Measurements from ENCODE around the gene OPRL1.

Gene OPRL1

DNA sequence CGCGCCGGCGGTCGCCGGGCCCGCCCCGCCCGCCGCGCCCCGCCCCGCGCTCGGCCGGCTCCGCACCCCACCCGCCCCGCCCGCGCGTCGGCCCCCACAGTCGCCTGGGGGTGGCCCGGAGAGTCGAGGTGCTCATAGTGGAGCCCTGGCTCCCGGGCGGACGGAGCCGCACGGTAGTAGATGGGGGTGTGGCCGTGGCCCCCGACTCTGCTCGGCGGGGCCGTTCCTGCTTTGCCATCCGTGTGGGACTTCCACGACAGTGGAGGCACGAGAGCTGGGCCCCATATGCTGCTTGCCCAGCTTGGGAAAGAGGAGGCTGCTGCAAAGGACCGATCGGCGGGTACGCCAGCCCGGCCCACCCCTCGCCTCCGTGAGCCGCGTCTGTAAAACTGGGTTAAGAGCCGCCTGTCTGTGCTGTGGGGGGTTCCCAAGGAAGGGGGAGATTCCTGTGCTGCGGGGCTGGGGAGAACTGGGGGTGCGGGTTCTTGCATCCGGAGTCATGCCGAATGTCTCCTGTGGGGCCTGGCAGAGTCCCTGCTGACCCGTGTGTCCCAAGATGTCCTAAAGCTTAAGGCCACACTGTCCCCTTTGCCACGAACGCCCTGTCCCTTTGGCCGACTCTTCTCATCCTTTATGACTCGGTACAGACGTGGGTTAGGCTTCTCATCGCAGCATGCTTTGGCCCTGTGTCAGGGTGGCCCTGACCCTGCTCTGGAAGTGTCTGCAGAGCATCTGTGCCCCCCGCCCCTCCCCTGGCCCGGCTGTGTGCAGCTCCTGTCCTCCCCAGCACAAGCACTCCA lies at the start of gene OPRL1:
OPRL1 (plus strand) TSS at position 70 of the 800 bp plus-strand sequence. CDS start 12,639 bp downstream, outside the sequence.
- TF ChIP-seq GATA2 (IDR thresholded peaks at IDR 0.05; ENCODE audit: low read depth, low read length) (no peak), GATA3 (IDR thresholded peaks at IDR 0.05; ENCODE audit: low read depth, low read length) (no peak)

DNA sequence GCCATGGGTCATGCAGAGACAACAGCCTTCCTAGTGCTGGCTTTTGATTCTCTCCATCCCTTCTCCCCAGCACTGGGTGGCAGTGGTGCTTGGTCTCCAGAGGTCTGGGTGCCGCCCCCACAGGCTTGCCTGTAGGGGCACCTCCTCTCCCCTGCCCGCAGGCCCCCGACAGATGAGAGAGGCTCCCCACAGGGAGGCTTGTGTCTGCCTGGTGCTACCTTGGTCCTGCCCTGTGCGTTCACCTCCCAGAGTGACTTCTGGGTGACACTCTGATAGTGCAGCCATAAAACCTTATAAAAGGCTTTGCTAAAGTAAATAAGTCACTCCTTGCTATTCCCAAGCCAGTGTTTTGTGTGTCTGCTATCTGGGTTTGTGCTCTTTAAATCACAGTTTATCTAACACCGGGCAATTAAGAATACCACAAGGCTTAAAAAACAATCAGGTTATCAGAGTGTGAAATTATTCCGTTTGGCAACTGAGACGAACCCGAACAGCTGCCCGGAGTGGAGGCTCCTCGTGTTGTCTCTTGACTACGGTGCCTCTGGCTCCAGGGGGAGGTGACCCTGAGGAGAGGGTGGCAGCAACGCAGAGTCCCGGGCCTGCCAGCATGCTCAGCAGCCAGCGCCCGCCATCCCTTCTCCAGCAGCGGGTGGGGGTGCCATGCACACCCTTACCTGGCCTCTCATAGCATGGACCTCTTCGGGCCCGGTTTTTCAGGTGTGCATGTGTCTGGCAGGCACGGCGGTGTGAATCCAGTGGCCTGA lies 49.3 kb upstream of the OPRL1 start:
- TF ChIP-seq GATA2 (IDR thresholded peaks at IDR 0.05; ENCODE audit: low read depth, low read length) (no peak), GATA3 (IDR thresholded peaks at IDR 0.05; ENCODE audit: low read depth, low read length) (no peak)

DNA sequence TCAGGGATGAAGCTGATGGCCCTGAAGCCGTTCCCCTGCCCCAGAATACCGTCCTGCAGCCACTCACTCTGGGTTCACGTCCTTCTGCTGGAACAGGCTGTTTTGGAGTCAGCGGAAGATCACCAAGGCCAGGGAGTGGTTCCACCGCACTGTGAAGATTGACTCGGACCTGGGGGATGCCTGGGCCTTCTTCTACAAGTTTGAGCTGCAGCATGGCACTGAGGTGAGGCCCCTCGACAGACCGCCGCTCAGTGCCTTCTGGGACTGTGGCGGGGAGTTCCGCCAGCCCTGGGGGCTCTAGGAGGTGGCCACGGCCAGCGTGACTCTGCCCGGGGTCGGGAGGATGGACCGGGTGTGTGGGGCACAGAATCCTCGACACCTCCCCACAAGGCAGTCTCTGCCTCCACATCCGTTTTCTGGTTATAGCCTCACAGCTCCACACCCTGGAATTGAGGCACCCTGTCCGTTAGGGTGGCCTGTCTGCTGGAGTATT lies 48.0 kb upstream of the OPRL1 start:
- TF ChIP-seq GATA2 (IDR thresholded peaks at IDR 0.05; ENCODE audit: low read depth, low read length) = no peak
- no peak for TF ChIP-seq GATA3 (IDR thresholded peaks at IDR 0.05; ENCODE audit: low read depth, low read length)

DNA sequence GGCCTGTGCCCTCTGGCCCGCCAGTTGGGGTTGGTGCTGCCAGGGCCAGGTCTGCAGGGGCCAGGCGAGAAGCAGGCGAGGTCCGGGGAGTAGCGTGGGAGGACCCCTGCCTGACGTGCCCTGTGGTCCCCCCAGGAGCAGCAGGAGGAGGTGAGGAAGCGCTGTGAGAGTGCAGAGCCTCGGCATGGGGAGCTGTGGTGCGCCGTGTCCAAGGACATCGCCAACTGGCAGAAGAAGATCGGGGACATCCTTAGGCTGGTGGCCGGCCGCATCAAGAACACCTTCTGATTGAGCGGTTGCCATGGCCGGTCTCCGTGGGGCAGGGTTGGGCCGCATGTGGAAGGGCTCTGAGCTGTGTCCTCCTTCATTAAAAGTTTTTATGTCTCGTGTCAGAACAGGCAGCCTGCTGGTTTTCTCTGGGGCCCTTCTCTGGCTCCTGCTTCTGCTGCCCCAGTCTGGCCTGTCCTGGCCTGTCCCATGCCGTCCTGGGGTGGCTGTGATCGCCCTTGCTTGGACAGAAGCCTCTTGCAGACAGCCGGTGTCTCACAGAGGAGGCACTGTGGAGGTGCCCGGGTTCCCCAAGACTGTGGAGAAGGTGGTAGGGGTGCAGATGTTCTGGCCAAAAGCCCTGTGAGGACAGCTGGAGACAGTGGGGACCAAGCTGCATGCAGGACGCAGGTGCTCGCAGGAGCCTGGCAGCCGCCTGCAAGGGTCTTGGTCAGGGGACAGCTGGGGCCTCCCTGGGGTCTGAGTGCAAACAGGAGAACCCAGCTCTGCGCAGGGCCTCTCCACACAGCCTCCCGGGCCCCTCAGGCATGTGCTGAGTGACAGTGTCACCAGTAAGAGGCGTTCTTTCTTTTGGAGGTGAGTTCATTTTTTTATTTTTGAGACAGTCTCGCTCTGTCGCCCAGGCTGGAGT lies 46.9 kb upstream of the OPRL1 start:
- no peak for TF ChIP-seq GATA3 (IDR thresholded peaks at IDR 0.05; ENCODE audit: low read depth, low read length)
- TF ChIP-seq GATA2 (IDR thresholded peaks at IDR 0.05; ENCODE audit: low read depth, low read length) = no peak

DNA sequence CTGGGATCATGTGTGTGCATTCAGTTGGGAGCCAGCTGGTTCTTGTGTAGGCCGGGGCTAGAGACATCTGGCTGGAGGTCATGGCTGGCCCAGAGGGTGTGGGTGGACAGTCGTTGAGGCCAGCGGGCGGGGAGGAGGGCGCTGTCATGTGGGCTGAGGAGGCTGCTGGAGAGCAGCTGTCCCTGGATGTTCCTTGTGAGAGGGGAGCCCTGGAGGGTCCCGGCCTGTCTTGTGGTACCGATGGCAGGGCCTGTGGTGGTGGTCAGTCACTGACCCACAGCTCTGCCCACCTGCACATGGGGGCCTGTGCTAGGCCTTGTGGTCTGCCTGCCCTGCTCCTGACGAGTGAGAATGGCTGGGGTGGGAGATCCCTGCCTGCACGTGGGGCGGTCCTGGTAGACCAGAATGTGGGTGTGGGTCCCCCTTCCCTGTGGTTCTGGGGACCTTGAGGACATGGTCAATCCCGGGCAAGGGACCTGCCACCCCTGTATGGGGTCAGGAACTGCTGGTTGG lies 45.8 kb upstream of the OPRL1 start:
- TF ChIP-seq GATA2 (IDR thresholded peaks at IDR 0.05; ENCODE audit: low read depth, low read length) = no peak
- TF ChIP-seq GATA3 (IDR thresholded peaks at IDR 0.05; ENCODE audit: low read depth, low read length) = no peak

DNA sequence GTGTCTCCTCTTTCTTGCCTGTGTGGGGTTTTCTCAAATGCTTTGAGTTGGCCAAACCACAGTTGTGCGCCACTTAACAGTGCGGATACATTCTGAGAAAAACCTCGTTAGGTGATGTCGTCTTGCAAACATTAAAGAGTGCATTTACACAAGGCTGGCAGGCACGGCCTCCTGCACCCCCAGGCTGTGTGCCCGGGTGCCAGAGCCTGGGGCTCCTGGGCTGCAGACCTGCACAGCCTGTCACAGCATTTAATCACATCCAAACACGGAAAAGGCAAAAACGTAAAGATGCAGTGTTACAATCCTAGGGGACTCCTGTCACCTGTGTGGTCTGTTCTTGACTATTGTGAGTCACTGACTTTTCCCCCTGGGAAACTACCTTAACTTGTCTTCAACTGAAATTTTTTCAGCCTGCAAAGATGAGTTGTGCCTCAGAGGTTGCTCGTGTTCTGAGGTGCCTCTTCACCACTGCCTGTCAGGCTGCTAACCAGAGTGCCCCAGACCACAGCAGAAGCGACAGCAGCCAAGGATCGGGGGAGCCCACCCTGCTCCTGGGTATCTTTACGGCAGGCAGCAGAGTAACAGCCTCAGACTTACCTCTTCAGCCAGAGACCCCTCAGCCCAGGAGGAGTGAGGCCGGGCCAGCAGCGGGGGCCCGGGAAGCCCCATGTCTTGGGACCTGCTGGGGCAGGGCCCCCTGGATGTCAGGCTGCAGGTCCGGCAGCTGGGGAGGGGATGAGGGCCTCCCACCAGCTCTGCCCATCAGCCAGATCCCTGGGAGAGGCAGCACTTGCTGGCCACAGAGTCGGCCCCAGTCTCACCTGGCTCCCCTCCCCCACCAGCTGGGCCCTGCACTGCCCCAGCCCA lies 44.6 kb upstream of the OPRL1 start:
- TF ChIP-seq GATA3 (IDR thresholded peaks at IDR 0.05; ENCODE audit: low read depth, low read length) = no peak
- TF ChIP-seq GATA2 (IDR thresholded peaks at IDR 0.05; ENCODE audit: low read depth, low read length) = no peak

DNA sequence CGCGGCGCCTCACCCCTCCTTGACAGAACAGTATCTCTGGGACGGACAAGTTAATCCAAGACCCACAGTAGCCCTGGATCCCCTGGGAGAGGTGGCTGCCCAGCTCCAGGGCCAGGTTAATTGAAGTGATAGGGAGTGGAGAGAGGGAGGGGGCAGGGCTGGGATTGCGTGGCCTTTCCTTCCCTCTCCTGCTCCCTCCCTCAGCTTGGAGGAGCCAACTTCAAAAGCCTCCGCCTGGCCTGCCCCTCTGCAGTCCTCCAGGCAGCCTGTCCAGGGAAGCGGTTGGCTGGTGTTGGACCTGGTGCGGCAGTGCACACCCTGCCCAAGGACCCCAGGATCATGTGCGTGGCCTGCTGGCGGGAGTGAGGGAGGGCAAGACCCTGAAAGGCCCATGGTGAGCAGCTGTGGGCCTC lies 43.9 kb upstream of the OPRL1 start, which contains the start of gene C20orf204:
C20orf204 (plus strand) TSS at position 250 of the 413 bp plus-strand sequence; CDS start at position 392, 142 bp downstream.
- TF ChIP-seq GATA2 (IDR thresholded peaks at IDR 0.05; ENCODE audit: low read depth, low read length) (no peak), GATA3 (IDR thresholded peaks at IDR 0.05; ENCODE audit: low read depth, low read length) (no peak)

DNA sequence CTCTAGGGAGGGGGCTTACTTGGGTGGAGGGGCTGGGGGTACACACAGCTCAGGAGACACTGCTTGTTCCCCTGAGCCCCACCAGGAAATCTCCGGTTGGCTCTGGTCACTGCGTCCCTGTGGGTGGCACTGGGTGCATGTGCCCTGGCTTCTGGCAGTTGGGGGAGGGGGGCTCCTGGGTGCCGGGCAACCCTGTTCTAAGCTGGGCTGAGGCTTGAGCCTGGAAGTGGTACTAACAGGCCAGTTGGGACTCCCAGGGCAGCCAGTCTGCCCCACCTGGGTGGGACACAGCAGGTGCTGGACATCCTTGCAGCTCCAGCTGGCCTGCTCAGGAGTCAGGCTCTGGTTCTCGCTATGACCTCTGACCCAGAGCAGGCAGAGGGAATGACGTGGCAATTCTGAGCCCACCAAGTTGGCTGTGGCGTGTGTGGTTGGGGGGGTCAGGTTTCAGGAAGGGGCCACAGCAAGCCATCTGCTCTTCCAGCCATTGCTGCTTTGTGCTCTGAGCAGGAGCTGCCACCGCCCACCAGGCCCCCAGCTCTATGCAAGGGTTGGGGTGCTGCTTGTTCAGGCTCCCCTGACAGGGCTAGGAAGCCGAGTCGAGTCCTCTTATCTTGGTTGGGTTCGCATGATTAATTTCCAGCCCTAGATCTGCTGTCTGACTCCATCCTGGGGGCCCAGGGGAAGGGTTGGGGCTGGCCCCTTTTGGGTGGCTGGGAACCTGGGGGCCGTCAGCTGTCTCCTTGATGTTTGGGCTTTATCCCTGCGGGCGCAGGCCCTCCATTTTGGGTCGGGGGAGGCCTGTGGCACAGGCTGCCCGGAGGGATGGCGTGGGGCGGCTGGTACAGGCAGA lies 43.3 kb upstream of the OPRL1 start:
- TF ChIP-seq GATA3 (IDR thresholded peaks at IDR 0.05; ENCODE audit: low read depth, low read length) = no peak
- no peak for TF ChIP-seq GATA2 (IDR thresholded peaks at IDR 0.05; ENCODE audit: low read depth, low read length)

DNA sequence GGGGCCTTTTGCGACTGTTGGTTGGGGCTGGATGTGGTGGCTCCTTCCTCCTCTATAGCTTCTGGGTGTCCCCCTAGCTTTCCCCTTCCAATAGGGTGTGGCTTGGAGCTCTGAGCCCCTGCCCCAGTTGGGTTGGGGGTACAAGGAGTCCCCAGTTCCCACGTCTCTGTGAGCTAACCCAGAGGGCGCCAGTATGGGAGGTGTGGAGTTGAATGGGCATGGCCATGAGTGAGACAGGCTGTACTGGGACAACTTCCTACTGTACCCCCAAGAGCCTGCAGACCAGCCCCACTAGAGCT lies 42.7 kb upstream of the OPRL1 start:
- no peak for TF ChIP-seq GATA3 (IDR thresholded peaks at IDR 0.05; ENCODE audit: low read depth, low read length)
- TF ChIP-seq GATA2 (IDR thresholded peaks at IDR 0.05; ENCODE audit: low read depth, low read length) = no peak

DNA sequence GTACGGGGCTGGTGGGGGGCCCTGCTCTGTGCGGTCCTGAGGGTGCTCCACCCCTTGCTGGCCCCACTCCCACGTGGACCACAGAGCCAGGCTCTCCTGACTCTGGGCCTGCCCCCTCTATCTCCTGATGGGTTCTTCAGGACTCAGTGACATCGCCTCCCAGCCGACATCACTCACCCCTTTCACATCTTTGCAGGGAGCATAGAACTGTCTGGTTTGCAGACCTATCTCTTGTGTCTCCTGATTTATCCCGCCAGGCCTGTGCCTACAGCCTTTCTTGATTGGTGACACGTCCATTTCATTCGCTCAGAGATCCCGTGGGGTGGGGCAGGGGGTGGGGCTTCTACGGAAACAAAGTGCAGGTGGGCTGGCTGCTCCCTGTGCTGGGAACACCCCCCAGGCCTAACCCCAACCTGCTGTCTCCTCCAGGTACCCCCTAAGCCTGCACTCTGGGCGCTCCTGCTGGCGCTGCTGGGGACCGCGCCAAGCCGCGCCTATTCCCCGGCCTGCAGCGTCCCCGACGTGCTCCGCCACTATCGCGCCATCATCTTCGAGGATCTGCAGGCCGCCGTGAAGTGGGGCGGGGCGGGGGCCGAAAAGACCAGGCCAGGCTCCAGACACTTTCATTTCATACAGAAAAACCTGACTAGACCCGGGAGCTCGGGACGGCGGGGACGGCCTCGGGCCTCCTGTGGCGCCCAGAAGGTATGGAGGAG lies 42.2 kb upstream of the OPRL1 start:
- 0 out of 2 replicates have a peak, but pooled peaks have one; percentile 16 for TF ChIP-seq GATA2 (IDR thresholded peaks at IDR 0.05; ENCODE audit: low read depth, low read length)
- TF ChIP-seq GATA3 (IDR thresholded peaks at IDR 0.05; ENCODE audit: low read depth, low read length) = no peak

DNA sequence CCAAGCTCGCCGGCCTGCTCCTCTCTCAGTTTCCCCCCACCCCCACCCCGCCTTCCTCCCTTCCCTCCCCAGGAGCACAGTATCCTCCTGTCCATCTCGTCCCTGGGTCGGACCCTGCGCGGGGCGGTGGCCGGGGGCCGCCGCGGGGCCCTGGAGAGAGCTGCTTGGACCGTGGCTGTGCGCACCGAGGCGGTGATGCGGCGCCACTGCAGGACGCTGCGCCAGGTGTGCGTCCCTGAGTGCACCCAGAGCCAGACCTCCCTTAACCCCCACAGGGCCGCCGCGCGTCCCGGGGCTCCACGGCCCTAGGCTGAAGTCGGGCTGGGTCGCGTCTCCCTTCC lies 41.7 kb upstream of the OPRL1 start:
- TF ChIP-seq GATA3 (IDR thresholded peaks at IDR 0.05; ENCODE audit: low read depth, low read length) = no peak

Measured in SH-SY5Y (cell line).